Measurements from ENCODE around the gene CNTNAP2. TPM values are rescaled to one million over a fixed set of nuclear protein-coding genes. Genes with fewer than 3 reads are reported as not detected.
"Not testable (repeated sequence)": the region's sequence is repeated elsewhere in the genome, so short reads cannot be mapped to it uniquely, and the experiment has no call there.

Gene CNTNAP2
- total RNA-seq, 1 donor from 2014 or later: not detected

- intact Hi-C loops (cut with micrococcal nuclease): no loop called here
Measured at GRCh38 chr7:146875237-146875785, 758.7 kb downstream of the CNTNAP2 start.

DNA sequence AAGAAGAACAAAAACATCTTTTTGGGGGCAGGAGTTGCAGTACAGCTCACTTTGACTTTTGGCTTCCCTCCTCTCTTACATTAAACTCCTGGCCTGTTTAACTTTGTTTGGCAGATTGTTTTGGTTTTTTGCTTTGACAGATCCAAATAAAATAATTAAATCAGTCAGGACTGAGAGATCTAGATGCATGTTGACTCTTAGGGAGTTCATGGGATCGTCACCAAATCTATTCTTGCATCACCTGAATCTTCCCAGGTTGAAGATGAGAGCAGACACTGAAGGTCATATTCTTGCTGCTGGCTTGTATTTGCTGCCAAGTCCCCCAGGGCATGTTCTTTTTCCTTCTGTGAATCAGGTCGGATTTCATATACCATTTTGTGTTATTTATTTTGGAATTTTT is 759.4 kb downstream of the CNTNAP2 start:
- intact Hi-C loops (cut with micrococcal nuclease): no loop called here

GRCh38 chr7:146876411-146876810 is 759.8 kb downstream of the CNTNAP2 start:
- intact Hi-C loops (cut with micrococcal nuclease): no loop called here

- intact Hi-C loops (cut with micrococcal nuclease): no loop called here
Measured at GRCh38 chr7:146878901-146879300, 762.3 kb downstream of the CNTNAP2 start.

GRCh38 chr7:146885231-146885630 is 768.6 kb downstream of the CNTNAP2 start:
- intact Hi-C loops (cut with micrococcal nuclease): no loop called here

- intact Hi-C loops (cut with micrococcal nuclease): loop anchor here (10.0 kb wide), 1 partner anchor 55 kb away; no protein-coding TSS in a partner anchor
Measured at GRCh38 chr7:146889806-146890555, 773.4 kb downstream of the CNTNAP2 start.

DNA sequence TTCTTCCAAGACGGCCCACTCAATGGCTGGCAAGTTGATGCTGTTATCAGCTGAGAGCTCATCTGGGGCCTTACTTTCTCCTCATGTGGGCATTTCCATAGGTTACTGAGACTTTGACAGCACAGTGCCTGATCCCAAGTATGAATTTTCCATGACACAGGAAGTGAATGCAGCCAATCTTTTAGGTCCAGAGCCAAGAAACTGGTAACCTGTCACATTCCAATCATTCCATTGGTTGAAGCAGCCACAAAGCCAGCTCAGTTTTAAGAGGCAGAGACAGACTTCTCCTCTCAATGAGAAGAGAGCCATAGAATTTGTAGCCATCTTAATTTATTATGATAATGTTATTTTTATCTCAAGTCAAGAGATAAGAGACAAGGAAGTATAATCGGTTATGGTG is 775.5 kb downstream of the CNTNAP2 start:
- intact Hi-C loops (cut with micrococcal nuclease): loop anchor here (10.0 kb wide), 1 partner anchor 53 kb away; no protein-coding TSS in a partner anchor

- intact Hi-C loops (cut with micrococcal nuclease): loop anchor here (5.0 to 10.0 kb wide), 2 partner anchors 48 to 50 kb away; no protein-coding TSS in a partner anchor
Measured at GRCh38 chr7:146894927-146895326, 778.3 kb downstream of the CNTNAP2 start.

DNA sequence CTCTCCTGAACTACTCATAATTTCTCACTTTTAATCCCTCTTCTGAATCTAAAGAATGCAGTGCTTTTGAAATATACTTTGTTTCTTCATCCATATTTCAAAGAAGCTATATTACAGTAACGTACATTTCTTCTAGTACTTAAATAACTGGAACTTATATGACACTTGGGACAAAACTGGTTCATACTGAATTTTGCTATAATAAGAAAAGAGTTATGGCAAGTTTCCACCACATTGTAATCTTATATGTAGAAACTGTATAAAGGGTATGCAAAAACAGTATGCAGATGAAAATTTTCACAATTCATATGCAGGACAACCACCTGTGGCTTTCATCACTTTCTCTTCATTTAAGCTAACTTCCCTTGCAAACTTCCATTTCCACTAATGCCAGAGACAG is 785.7 kb downstream of the CNTNAP2 start:
- intact Hi-C loops (cut with micrococcal nuclease): no loop called here

DNA sequence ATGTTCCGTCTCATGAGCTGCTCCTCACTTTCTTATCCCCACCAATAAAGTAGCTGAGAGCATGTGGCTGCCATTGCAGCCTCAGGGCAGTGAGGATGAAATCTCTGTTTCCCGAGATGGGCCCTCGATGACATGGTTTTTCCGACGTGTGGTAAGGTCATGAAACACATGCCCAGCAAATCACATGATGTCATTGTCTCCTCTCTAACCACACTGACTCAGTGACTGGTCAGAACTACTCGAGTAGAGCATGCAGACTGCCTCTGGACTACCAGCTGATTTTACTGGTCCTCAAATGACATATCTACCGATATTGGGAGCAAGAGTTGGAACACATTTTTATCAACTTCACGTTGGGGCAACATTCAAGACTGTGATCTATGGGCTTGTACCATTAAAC is 786.1 kb downstream of the CNTNAP2 start:
- intact Hi-C loops (cut with micrococcal nuclease): no loop called here

- intact Hi-C loops (cut with micrococcal nuclease): not testable (repeated sequence)
Measured at GRCh38 chr7:146905746-146906145, 789.1 kb downstream of the CNTNAP2 start.

DNA sequence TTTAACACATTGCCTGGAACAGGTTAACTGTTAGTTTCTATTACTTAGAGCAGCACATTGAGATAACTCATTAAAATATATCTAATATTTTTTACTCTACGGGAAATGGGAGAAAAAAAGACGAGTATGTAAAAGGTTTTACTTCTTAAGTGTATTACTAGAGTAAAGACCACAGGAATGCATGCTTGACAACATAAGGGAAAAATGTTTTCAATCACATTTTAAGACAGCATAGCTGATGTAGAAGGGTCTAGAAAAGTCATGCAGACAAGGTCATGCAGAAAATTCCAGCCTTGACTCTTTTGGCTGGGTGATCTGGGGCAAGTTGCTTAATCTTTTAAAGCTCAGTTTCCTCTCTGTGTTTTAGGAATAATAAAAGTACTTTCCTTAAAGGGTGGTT is 806.2 kb downstream of the CNTNAP2 start:
- intact Hi-C loops (cut with micrococcal nuclease): no loop called here

- intact Hi-C loops (cut with micrococcal nuclease): no loop called here
Measured at GRCh38 chr7:146926841-146927240, 810.2 kb downstream of the CNTNAP2 start.

DNA sequence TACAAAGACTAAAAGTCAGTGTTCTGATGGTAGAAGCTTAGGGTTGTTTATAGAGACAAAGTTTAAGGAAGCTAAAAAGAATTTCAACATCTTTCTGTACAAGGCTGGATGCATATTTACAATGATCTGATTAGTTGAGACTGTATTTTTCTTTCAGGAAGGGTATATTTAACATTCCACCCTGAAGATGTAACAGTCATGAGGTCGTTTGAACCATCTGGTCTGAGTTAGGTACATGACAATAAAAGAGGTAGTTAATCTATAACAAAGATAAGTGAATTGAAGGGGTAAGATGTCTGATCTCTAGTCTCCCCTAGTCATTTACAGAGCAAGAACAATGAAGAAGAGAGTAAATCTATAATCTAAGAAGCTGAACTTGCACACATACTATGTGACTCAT is 821.2 kb downstream of the CNTNAP2 start:
- intact Hi-C loops (cut with micrococcal nuclease): no loop called here

- intact Hi-C loops (cut with micrococcal nuclease): loop anchor here (10.0 kb wide), 1 partner anchor 49 kb away; no protein-coding TSS in a partner anchor
Measured at GRCh38 chr7:146943483-146943882, 826.9 kb downstream of the CNTNAP2 start.

DNA sequence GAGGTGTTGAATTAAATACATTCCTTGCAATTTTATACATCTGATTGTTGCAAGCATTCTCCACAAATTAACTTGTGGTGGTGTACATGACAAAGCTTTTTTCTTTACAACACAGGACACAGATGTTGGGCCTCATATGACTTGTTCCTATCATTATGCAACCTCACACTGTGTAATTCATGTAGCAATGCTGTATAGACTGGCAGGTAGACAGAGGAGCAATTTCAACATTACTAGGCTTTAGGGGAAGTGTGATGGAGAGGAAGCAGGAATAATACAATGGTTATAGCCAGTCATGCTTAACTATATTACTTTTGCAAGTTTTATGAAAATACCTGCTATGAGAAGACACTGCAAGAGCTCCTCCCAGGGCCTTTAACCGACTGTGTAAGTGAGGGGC is 832.1 kb downstream of the CNTNAP2 start:
- intact Hi-C loops (cut with micrococcal nuclease): loop anchor here (10.0 kb wide), 1 partner anchor 54 kb away; no protein-coding TSS in a partner anchor

DNA sequence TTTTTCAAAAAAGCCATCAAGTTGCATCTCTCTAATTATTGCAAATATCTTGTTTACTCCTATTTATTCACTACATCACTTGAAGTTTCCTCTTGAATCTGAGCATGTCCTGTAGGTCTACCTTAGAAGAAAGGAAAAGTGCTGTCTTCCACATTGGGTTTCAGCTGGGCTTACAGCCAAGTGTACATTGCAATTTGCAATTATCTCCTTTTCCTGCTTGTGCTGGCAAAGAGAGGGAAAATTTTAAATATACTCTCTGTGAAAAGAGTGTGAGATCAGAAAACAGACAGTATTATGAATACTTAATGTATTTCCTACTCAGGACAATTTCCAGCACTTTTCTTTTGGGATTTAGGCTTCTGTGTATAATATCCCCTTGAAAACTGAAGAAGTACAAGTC is 839.7 kb downstream of the CNTNAP2 start:
- intact Hi-C loops (cut with micrococcal nuclease): no loop called here

- intact Hi-C loops (cut with micrococcal nuclease): no loop called here
Measured at GRCh38 chr7:146956853-146957252, 840.3 kb downstream of the CNTNAP2 start.

GRCh38 chr7:146960773-146961391 is 844.3 kb downstream of the CNTNAP2 start:
- intact Hi-C loops (cut with micrococcal nuclease): no loop called here

GRCh38 chr7:146961617-146962016 is 845.0 kb downstream of the CNTNAP2 start:
- intact Hi-C loops (cut with micrococcal nuclease): no loop called here

DNA sequence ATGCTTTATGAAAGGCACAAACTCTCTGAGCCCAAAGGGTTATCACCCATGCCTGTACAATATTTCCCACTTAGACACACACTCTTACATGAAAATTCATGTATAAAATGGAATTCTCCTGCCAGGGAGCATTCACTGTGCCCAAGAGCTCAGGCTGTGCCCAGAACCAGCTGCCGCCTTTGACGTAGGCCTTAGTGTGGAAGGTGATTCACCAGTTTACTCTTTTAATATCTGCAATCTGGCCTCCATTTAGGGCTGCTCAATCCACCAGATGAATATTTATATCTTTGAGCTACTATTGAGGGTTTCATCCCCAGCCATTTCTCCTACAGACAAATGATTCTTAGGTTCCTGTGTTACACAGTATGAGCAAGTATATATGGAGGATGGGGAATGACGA is 849.7 kb downstream of the CNTNAP2 start:
- intact Hi-C loops (cut with micrococcal nuclease): no loop called here

DNA sequence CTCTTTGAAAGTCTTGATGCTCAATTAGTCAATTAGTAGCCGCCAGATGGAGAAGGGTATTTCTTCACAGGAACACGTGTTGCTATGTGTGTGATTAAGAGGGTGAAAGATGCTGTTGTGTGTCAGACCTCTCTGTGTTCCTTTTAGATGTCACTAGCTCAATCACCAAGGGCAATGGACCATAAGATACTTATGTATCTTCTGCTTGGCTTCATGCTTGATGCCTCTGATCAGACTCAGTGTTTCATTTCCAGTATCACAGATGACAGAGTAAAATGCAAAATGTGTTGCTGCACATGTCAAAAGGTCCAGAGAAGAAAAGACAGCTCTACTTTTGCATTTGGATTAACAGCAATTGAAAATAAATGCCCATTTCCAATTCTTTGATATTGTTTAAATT is 865.9 kb downstream of the CNTNAP2 start:
- intact Hi-C loops (cut with micrococcal nuclease): no loop called here

Measured in T-helper 1 cell treated with Interleukin-12 subunit alpha and Interleukin-12 subunit beta and Interleukin-4 antibody, amounts not matched to agents 30 ng/mL and 1 ng/mL, for 36 hours (primary cell).